Measurements from ENCODE around the gene CEP85L. TPM values are rescaled to one million over a fixed set of nuclear protein-coding genes. Genes with fewer than 3 reads are reported as not detected.

The CEP85L gene
- total RNA-seq, 3 donors from 2014 or later: 3.7 to 13.6 (median 4.0) TPM

DNA sequence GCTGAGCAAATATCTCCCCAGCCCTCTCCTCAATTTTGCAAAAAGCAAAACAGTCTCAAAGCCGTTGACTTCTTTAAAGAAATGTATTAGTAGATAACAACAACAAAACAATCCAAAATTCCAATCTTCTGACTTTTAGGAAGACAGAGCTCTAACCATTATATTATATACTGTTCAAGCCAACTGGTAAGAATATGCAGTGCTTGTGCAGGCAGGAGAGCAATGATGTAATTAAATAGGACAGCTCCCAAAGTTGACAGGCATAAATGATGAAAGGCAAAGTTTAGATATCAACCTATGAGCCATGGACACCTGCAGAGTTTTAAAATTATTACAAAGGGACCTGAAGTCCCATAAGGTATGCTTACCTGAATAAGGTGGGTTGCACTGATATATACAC is 16.6 kb upstream of the CEP85L start:
- H3K9me3 ChIP-seq: no peaks in the 10 kb centered on the region
- ATAC-seq: no peak
- DNase-seq: no peak
- no peaks in the 10 kb centered on the region for H3K36me3 ChIP-seq (ENCODE audit: low read depth)
- intact Hi-C loops (cut with DNase I, micrococcal nuclease): no loop called here
- peaks cover 5% of the 10 kb centered on the region for H3K4me1 ChIP-seq (ENCODE audit: low read depth)
- no peak overlapping the region for H3K4me3 ChIP-seq
- TF ChIP-seq, protein P1, sequence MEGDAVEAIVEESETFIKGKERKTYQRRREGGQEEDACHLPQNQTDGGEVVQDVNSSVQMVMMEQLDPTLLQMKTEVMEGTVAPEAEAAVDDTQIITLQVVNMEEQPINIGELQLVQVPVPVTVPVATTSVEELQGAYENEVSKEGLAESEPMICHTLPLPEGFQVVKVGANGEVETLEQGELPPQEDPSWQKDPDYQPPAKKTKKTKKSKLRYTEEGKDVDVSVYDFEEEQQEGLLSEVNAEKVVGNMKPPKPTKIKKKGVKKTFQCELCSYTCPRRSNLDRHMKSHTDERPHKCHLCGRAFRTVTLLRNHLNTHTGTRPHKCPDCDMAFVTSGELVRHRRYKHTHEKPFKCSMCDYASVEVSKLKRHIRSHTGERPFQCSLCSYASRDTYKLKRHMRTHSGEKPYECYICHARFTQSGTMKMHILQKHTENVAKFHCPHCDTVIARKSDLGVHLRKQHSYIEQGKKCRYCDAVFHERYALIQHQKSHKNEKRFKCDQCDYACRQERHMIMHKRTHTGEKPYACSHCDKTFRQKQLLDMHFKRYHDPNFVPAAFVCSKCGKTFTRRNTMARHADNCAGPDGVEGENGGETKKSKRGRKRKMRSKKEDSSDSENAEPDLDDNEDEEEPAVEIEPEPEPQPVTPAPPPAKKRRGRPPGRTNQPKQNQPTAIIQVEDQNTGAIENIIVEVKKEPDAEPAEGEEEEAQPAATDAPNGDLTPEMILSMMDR (IDR thresholded peaks at IDR 0.05): no peak

- intact Hi-C loops (cut with DNase I, micrococcal nuclease): no loop called here
- TF ChIP-seq, protein P1 (IDR thresholded peaks at IDR 0.05): no peak
- Histone ChIP-seq H3K4me1 (ENCODE audit: low read depth) (peaks cover 5% of the 10 kb centered on the region), H3K9me3 (no peaks in the 10 kb centered on the region), H3K4me3 (no peak overlapping the region), H3K36me3 (ENCODE audit: low read depth) (no peaks in the 10 kb centered on the region)
- DNase-seq (no peak), ATAC-seq (no peak)
Measured at GRCh38 chr6:118665011-118665410, 13.6 kb upstream of the CEP85L start.

GRCh38 chr6:118663993-118664985 is 12.9 kb upstream of the CEP85L start:
- peaks cover 5% of the 10 kb centered on the region for H3K4me1 ChIP-seq (ENCODE audit: low read depth)
- no peaks in the 10 kb centered on the region for H3K9me3 ChIP-seq
- TF ChIP-seq, protein P1 (IDR thresholded peaks at IDR 0.05): no peak
- intact Hi-C loops (cut with DNase I, micrococcal nuclease): no loop called here
- H3K4me3 ChIP-seq: no peak overlapping the region
- no peaks in the 10 kb centered on the region for H3K36me3 ChIP-seq (ENCODE audit: low read depth)
- no peak for DNase-seq
- no peak for ATAC-seq

- DNase-seq: no peak
- TF ChIP-seq, protein P1 (IDR thresholded peaks at IDR 0.05): no peak
- no peaks in the 10 kb centered on the region for H3K9me3 ChIP-seq
- H3K36me3 ChIP-seq (ENCODE audit: low read depth): no peaks in the 10 kb centered on the region
- no peak for ATAC-seq
- H3K4me3 ChIP-seq: no peak overlapping the region
- H3K4me1 ChIP-seq (ENCODE audit: low read depth): no peaks in the 10 kb centered on the region
- intact Hi-C loops (cut with DNase I, micrococcal nuclease): no loop called here
Measured at GRCh38 chr6:118661831-118662230, 10.4 kb upstream of the CEP85L start.

DNA sequence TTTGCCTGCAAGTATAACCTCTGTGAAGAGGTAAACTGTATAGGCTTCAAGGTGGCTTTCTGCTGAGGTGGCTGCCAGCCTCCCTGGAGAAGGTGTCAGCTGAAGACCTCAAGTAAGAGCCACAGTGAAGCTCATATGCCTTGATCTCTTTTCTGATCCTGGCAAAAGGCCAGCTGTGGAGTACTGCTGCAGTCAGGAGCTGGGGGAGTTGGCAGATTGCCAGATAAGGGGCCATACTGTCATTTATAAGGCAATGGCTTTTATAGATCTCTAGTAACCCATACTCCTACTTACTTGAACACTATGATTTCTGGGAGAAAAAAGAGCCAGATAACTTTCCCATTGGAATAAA is 8.8 kb upstream of the CEP85L start:
- DNase-seq: peak in 1 of 3 donors; percentile 24
- peak; percentile 22 for ATAC-seq

More for the DNA sequence above, 8.8 kb upstream of the CEP85L start:
- H3K9me3 ChIP-seq: no peaks in the 10 kb centered on the region
- no peaks in the 10 kb centered on the region for H3K36me3 ChIP-seq (ENCODE audit: low read depth)
- no peak overlapping the region for H3K4me3 ChIP-seq
- H3K4me1 ChIP-seq (ENCODE audit: low read depth): no peaks in the 10 kb centered on the region
- intact Hi-C loops (cut with DNase I, micrococcal nuclease): no loop called here
- TF ChIP-seq, protein P1 (IDR thresholded peaks at IDR 0.05): no peak

Measured in mucosa of descending colon (tissue), 3 donors.